NCI-H524 treated with DMSO at 0.1 percent for 48 hours (cell line): ENCODE results near the gene PHF10.
"Not testable (repeated sequence)": the region's sequence is repeated elsewhere in the genome, so short reads cannot be mapped to it uniquely, and the experiment has no call there.

Experiments used
- DNase-seq: peaks from one replicate; lab custom pipeline; 2025; lab: John Stamatoyannopoulos, UW

PHF10 gene

DNA sequence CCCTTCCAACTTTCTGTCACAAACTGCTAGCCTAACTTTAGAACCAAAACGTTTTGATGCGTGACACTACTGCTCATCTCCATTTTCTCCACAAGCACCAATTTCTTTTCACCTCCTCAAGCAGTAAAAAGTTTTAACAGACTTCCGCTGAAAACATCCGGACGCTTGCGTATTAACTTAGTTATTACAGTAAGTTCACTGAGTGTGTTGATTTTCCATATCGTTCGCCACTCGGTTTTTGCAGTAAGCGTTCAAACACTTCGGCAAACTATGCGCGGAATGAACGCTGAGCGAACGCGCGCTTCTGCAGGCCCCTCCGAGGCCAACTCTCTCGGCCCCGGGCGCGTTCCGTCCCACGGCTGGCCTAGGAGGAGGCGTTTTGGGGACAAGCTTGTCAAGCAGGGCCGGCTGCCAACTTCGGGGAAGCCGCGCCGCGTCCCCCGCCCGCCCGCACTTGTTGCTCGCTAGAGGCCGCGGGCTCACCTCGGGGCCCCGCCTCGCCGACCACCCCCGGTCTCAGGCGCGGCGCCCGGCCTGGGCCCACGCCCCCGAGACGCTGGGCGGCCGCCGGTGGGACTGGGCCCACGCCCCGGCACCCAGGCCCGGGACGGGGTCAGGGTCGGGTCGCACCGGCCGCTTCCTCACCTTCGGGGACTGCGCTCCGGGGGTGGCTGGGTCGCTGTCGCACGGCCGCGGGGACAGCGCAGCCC, 945 bp downstream of the PHF10 start:
- DNase-seq = no peak

DNA sequence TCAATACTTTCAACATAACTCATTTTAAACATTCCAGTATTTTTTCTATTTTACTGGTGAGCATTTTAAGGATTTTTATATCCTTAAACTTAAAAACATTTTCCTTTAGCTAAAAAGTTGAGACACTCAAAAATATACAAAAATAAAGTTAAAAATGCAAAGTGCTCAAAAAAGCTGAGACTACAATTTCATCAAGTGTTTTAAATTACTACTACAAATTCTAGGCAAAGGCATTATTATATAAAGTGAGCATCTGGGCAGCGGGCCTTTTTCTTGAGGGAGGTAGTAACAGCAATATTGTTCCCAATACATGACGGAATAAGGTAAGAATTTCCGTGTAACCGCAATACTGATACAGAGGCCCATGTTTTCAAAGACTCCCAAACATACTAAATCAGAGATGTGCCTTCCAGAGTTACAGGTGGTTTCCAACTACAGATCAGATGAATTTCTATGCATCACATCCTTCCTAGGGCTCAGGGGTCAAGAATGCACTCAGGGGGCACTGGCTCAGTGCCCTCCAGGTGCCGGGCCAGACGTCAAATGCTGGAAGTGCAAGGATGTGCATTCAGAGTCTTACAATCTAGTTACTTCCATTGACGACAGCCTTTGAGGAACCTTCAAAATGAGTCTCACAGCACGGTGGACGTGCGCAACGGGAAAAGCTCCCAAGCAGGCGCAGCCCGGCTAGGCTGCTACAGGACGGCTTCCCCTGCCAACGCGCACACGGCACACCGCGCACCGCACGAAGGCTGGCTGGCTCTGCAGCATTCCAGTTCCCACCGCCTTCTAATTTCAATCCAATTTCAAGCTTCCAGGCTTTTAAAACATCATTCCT, 1.7 kb downstream of the PHF10 start:
- no peak for DNase-seq

DNA sequence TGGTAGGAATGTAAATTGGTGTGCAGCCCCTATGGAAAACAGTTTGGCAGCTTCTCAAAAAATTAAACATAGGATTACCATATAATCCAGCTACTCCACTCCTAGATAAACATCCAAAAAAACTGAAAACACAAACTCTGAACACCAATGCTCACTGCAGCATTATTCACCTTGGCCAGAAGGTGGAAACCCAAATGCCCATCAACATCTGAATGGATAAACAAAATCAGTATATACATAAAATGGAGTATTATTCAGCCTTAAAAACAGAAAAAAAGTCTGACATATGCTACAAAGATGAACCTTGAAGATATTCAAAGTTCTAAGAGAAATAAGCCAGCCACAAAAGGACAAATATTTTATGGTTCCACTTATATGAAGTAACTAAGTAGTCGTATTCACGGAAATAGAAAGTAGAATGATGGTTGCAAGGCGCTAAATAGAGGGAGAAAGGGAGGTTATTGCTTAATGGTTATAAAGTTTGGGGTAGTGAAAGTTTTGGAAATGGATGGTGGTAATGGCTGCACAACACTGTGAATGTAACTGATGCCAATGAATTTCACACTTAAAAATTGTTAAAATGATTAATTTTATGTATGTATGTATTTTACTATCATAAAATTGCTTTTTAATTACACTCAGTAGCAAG, 4.0 kb downstream of the PHF10 start:
- no peak for DNase-seq

DNA sequence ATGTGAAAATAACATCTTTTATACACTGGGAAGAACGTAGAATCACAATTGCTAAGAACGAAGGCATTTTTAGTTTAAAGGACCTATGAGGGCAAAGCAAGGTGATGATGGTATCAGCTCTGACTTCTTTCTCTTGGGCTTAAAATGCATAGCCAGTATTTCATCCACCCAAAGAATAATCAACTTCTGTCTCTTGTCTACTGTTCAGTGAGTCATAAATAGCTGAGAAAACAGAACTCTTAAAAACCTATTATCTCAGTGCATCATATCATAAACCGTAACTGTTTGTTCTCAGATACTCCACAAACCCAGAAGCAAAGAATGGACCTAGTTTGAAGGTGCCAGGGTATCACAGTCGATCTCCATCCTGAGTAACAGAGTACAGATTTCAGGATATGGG, 5.2 kb downstream of the PHF10 start:
- DNase-seq = no peak

DNA sequence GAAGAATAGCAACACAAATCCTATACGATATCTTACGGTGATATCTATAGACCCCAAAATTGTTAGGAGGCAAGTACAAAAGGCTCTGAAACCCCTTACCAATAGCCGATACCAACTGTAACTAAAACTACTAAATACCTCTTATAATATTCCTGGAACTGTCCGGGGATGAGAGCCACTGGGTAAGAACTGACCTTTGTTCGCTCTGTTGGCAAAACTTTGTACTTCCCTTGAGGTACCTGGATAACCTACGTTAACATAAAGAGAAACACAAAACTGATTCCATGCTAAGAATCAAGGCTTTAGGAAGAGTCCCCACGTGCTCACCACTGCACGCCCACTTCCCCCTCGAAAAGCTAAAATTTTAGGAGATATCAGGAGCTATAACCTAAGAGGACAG, 9.7 kb downstream of the PHF10 start:
- DNase-seq = no peak

DNA sequence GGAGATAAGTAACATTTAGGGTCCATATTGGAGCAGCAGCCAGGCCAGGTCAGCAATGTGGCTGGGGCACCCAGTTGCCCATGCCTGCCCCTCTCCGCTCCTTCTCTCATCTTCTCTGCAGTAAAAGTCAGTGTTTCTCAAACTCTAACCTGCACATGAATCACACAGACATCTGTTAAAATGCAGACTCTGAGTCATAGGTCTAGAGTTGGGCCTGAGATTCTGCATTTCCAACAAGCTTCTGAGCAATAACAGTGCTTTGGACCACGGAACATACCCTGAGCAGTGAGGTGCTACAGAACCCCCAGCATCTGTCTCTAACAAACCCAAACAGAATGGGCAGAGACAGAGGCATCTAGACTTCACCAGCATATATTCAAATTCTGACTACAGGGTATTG, 10.1 kb downstream of the PHF10 start:
- DNase-seq = no peak

DNA sequence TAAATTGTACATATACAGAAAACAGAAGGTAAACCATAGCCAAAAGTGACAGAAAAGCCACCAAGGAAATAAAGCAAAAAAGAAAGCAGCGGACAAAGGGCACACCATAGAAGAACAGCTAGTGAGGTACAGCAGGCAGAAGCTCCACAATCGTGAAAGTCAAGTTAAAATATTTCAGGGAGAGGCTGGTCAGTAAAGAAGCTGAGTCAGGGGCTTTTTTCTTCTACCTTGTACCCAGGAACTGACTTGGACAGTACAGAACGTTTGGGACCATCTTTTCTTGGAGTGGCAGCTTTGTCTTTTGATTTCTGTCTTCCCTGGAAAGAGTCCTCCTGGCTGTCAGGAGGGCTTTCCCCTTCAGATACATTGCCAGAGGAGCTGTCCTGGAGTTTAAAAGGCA, 14.3 kb downstream of the PHF10 start:
- DNase-seq = no peak

DNA sequence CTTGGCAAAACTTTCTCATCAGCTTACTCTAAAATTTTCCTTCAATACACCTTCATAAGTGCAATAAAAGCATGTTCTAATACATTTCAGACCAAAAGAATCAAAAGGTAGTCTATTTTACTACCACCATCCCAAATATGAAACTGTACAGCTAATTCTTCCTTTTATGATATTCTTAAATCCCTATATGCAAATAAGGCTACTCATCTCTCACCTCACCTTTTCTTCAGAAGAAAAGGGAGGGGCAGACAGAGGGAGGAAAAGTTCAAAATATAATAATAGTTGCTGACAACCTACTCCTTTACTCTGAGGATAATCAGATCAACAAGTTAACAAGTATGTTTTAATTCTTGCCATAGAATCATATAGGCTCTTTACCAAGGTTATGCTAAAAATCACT, 15.0 kb downstream of the PHF10 start:
- DNase-seq = no peak

DNA sequence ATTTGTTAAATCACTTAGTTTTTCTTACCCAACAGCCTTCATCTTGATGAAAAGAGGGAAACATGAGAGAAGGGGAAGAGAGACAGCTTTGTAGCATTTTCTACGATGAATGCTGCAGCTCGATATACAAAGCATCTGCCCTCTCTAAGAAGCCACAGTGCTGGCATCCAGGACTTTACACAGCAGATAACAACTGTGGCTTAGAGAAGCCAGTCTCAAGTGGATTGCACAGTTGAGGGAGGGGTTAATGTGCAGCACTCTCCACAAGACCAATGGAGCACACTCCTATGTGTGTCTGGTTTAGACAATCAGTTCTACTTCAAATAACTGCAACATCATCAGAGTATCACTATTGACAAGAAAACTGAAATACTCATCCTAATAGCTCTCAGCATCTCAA, 16.5 kb downstream of the PHF10 start:
- no peak for DNase-seq

DNA sequence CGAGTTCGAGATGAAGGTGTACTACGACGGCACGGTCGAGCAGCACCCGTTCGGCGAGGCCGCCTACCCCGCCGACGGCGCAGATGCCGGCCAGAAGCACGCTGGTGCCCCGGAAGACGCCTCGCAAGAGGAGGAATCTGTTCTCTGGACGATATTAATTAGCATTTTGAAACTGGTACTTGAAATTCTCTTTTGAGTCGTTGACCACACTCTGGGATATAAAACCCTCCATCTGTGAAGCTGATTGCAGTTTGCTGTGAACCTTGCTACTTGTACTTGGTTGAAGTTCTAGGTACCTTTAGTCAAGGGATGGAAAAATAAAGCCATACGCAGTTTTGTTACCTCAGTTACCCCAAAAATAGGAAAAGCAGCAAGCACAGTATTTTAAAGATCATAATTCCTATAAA, 21.5 kb downstream of the PHF10 start:
- DNase-seq = no peak

DNA sequence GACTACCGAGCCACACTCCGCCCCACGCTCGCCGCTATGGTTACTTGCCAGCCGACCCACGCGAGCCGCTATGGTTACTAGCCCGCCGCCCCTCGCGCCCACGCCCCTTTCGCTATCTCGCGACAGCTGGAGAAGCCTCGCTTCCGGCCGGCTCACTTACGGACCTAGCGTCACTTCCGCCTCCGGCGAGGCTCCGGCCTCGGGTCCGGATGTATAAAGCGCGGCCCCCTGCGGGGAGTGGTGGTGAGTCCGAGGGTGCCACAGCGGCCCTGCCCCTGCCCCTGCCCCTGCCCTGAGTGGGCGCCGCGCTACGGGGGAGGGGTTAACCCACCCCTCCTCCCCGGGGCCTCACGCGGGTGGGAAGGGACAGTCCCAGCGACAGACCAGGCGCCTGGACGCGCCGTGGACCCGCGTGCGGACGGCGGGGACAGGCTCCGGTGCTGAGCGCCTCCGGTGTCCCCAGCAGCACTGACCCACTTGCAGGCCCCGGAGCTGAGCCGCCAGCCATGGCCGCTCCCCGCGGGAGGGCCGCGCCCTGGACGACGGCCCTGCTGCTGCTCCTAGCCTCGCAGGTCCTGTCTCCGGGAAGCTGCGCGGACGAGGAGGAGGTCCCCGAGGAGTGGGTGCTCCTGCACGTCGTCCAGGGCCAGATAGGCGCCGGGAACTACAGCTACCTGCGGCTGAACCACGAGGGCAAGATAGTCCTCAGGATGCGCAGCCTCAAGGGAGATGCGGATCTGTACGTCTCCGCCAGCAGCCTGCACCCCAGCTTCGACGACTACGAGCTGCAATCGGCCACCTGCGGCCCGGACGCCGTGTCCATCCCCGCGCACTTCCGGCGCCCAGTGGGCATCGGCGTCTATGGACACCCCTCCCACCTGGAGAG, 22.1 kb downstream of the PHF10 start, which contains the start of the genes C6orf120 and WDR27:
Gene C6orf120, plus strand, starts transcription at position 173 of the 886 bp plus-strand sequence. Its CDS starts 334 bp downstream, at position 507.
Gene WDR27, minus strand, starts transcription at position 76 of the 886 bp plus-strand sequence. CDS start 13,024 bp downstream, outside the sequence.
- peak; percentile 74 for DNase-seq

DNA sequence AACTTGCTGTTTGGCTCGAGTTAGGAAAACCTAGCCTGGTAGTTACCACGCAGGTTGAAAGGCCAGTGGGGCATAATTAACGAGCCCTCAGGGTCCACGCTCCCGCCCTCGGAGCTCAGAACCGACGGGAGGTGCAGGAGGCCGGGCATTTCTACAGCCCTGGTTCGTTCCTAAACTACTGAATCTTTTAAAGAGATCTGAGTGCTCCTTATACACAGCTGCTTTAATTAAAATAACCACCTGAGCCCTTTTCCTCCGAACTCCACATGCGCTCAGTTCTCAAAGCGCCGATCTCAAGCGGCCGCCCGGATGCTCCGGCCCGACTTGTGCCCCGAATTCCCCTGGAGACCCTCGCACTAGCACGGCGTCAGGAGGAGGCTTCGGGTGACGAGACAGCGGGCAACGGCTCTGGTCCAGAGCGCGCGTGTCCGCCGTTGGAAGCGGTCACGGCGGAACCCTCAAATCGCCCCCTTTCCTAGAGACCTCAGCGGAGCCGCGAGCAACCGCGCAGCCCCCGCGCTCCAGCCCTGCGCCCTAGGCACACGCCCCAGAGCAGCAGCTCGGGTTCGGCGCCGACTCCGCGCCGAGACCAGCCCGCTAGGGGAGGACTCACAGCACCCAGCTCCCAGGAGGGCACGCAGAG, 22.9 kb downstream of the PHF10 start:
- DNase-seq = no peak

DNA sequence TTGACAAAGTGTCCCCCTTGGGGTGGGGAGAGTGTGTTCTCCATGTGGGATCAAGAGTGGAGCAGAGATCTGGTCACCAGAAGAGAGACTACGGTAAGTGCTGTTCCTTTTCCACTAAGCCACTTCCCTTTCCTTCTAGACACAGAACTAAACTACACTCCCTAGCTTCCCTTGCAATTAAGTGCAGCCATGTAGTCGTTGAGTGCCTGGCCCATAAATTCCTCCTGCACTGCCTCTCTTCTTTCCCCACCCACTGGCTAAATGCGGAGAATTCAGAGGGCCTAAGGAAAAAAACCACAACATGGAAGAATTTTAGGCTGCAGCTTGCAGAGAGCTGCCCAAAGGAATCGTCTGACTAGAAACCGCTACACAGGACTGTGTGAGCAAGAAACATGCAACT, 24.0 kb downstream of the PHF10 start:
- DNase-seq = no peak

DNA sequence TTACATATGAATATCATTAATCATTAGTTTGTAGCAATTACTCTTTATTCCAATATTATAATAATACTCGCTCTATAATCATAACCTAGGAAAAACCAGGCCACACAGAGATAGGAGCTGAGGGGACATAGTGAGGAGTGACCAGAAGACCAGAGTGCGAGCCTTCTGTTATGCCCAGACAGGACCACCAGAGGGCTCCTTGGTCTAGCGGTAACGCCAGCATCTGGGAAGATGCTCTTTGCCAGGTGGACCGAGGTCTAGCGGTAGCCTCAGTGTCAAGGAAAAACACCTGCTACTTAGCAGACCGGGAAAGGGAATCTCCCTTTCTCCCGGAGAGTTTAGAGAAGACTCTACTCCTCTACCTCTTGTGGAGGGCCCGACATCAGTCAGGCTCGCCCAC, 27.2 kb downstream of the PHF10 start:
- DNase-seq = not testable (repeated sequence)

DNA sequence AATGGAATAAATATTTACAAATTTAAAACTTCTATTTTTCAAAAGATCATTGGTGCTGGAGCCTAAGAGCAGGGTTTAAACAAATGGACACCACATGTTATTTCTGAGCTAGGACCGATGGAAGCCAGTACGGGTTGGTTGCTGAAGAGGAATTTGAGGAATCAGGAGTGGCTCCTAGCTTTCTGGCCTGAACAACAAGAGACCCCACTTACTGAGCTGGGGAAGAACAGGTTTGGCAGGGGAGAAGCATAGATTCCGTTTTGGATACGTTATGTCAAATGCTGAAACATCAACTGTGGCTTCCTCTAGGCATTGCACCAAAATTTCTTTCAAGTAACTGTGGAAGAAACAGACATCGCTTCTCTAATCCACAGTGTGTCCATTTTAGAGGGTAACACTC, 29.2 kb downstream of the PHF10 start:
- DNase-seq = no peak

DNA sequence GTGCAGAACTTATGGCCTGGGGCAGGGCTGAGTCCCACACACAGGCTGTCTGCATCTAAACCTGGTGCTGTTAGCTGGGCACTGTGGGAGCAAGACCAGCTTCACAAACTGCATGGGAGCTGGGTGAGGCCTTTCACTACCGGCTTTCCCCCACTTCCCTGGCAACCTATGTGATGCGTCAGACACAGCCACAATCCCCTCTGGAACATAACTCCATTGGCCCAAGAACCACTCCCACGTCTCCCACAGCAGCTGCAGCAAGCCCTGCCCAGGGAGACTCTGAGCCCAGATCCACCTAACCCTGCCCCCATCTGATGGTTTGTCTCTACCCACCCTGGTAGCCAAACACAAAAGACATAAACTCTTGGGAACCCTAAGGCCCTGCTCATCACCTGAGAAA, 31.8 kb downstream of the PHF10 start:
- DNase-seq = no peak

DNA sequence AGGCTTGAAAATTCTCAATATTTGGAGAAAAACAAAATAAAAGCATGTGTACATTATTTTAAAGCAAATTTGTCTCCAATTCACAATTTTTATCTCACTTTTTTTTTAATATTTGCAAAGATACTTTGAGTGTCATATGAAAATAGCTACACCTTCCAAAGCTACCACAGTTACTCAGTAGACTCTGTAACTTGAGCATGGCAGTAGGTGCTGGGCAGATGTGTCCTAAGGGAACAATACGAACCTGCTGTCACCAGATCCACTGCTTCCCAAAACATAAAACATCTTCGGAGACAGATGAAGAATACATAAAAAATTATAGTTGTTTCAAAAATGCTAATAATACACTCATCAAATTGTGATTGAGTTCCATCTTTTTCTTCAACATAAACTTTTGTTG, 33.0 kb downstream of the PHF10 start:
- DNase-seq = no peak

DNA sequence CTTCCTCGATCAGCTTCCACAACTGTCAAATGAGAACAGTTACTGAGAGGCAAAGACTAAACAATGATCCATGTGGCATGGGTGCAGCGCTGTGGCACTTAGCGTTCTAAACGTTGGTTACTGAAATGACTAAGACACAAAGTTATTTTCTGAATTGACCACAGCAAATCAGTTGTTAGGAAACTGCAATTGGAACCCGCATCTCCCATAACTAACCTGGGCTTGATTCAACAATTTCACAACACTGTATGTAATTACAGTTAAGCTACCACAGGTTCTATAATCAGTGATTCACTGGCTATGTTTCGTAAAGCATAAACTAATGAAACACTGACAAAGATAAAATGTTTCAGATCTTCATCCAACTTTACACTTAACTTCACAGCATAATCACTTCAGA, 35.0 kb downstream of the PHF10 start:
- DNase-seq = no peak

DNA sequence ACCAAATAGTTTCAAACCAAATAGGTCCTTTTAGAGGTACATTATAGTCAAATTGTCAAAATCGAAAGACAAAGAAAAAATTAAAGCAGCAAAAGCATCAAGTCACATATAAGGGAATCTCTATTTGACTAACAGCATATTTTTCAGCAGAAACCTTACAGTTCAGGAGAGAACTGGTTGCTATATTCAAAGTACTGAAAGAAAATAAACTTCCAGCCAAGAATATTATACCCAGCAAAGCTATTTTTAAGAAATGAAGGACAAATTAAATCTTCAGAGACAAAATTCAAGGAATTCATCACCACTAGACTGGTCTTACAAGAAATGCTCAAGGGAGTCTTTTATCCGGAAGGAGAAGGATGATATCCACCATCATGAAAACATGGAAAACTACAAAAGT, 38.4 kb downstream of the PHF10 start:
- DNase-seq = no peak

DNA sequence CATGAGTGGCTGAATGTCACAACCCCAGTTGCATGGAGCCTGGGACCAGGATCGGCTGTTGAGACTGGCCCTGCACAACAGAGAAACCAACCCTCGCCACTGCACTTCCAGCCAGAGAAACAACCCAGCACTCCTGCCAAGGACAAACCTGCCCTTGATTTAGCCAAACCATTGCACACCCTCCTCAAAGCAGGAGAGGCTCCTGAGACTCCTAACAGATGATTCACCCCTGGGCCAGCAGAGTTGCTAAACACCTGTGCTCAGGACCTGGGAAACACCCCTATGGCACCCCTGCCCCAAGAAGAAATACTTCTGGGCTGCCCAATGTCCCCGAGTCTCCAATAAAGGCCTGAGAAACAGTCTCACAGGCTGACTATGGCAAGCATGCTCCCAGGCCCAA, 40.2 kb downstream of the PHF10 start:
- DNase-seq = no peak

DNA sequence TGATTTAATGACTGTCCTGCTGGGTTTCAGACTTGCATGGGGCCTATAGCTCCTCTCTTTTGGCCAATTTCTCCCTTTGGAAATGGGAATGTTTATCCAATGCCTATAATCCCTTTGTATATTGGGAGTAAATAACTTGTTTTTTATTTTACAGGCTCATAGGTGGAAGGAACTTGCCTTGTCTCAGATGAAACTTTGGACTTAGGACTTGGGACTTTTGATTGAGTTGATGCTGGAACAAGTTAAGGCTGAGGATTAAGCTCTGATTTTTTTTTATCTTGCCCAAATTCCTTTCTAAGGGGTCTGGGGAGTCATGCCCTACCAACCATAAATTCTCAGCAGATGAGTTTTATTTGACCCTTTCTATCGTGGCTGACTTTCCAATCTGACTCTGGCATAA, 46.0 kb downstream of the PHF10 start:
- no peak for DNase-seq
